ENCODE measurements around the gene FRMD6. TPM values are rescaled to one million over a fixed set of nuclear protein-coding genes. Genes with fewer than 3 reads are reported as not detected.

FRMD6 gene
- total and polyA plus RNA-seq, 2 experiments from 2014 or later = 5.4 to 18.7 TPM

GRCh38 chr14:51743588-51744000 is 91.9 kb downstream of the FRMD6 start:
- H3K27me3 Mint-ChIP-seq (ENCODE audit: insufficient read depth, low read depth, poor library complexity) = no peaks in the 10 kb centered on the region
- H3K4me2 ChIP-seq = no peak overlapping the region
- no peaks in the 10 kb centered on the region for H4K20me1 ChIP-seq (replicated peaks; ENCODE audit: insufficient read depth)
- no peaks in the 10 kb centered on the region for H3K9me3 Mint-ChIP-seq
- TF ChIP-seq POLR2AphosphoS5 (IDR thresholded peaks at IDR 0.05; ENCODE audit: low read depth) (no peak), ZNF462 (CRISPR knock-in tag; IDR thresholded peaks at IDR 0.05) (no peak), CREB1 (CRISPR knock-in tag; IDR thresholded peaks at IDR 0.05; ENCODE audit: low read depth) (no peak), EZH2 (IDR thresholded peaks at IDR 0.05; ENCODE audit: low read depth, unreplicated experiment) (no peak), STAT1 (IDR thresholded peaks at IDR 0.05; ENCODE audit: unreplicated experiment) (no peak), EZH2phosphoT487 (IDR thresholded peaks at IDR 0.05; ENCODE audit: unreplicated experiment) (no peak), ZNF331 (CRISPR knock-in tag; IDR thresholded peaks at IDR 0.05; ENCODE audit: low read depth) (no peak), NANOG (IDR thresholded peaks at IDR 0.05; ENCODE audit: borderline replicate concordance) (no peak), ETS1 (IDR thresholded peaks at IDR 0.05) (no peak), ZNF114 (CRISPR knock-in tag; IDR thresholded peaks at IDR 0.05) (no peak), JUNB (IDR thresholded peaks at IDR 0.05; ENCODE audit: unreplicated experiment) (no peak)
- TF ChIP-seq, protein P1, sequence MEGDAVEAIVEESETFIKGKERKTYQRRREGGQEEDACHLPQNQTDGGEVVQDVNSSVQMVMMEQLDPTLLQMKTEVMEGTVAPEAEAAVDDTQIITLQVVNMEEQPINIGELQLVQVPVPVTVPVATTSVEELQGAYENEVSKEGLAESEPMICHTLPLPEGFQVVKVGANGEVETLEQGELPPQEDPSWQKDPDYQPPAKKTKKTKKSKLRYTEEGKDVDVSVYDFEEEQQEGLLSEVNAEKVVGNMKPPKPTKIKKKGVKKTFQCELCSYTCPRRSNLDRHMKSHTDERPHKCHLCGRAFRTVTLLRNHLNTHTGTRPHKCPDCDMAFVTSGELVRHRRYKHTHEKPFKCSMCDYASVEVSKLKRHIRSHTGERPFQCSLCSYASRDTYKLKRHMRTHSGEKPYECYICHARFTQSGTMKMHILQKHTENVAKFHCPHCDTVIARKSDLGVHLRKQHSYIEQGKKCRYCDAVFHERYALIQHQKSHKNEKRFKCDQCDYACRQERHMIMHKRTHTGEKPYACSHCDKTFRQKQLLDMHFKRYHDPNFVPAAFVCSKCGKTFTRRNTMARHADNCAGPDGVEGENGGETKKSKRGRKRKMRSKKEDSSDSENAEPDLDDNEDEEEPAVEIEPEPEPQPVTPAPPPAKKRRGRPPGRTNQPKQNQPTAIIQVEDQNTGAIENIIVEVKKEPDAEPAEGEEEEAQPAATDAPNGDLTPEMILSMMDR (conservative IDR thresholded peaks at IDR 0.05; ENCODE audit: low read depth in 2 of 2) = no peak
- TF ChIP-seq, protein P2, sequence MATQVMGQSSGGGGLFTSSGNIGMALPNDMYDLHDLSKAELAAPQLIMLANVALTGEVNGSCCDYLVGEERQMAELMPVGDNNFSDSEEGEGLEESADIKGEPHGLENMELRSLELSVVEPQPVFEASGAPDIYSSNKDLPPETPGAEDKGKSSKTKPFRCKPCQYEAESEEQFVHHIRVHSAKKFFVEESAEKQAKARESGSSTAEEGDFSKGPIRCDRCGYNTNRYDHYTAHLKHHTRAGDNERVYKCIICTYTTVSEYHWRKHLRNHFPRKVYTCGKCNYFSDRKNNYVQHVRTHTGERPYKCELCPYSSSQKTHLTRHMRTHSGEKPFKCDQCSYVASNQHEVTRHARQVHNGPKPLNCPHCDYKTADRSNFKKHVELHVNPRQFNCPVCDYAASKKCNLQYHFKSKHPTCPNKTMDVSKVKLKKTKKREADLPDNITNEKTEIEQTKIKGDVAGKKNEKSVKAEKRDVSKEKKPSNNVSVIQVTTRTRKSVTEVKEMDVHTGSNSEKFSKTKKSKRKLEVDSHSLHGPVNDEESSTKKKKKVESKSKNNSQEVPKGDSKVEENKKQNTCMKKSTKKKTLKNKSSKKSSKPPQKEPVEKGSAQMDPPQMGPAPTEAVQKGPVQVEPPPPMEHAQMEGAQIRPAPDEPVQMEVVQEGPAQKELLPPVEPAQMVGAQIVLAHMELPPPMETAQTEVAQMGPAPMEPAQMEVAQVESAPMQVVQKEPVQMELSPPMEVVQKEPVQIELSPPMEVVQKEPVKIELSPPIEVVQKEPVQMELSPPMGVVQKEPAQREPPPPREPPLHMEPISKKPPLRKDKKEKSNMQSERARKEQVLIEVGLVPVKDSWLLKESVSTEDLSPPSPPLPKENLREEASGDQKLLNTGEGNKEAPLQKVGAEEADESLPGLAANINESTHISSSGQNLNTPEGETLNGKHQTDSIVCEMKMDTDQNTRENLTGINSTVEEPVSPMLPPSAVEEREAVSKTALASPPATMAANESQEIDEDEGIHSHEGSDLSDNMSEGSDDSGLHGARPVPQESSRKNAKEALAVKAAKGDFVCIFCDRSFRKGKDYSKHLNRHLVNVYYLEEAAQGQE (IDR thresholded peaks at IDR 0.05; ENCODE audit: unreplicated experiment) = no peak
- H3K27ac ChIP-seq (ENCODE audit: low read depth) = no peak overlapping the region
- no peaks in the 10 kb centered on the region for H3K9me2 ChIP-seq (ENCODE audit: insufficient read depth)
- no peaks in the 10 kb centered on the region for H3K4me1 ChIP-seq (ENCODE audit: insufficient read depth)
- ATAC-seq (no peak), DNase-seq (ENCODE audit: low spot score) (no peak)
- no peaks in the 10 kb centered on the region for H3K79me2 ChIP-seq (replicated peaks; ENCODE audit: insufficient read depth)
- H3K36me3 ChIP-seq (ENCODE audit: insufficient read depth) = no peaks in the 10 kb centered on the region
- no peaks in the 10 kb centered on the region for H3K4me1 Mint-ChIP-seq
- H3K4me3 ChIP-seq = no peak overlapping the region
- H3K36me3 Mint-ChIP-seq (ENCODE audit: low read depth) = no peaks in the 10 kb centered on the region
- no peaks in the 10 kb centered on the region for H3K27me3 ChIP-seq (ENCODE audit: insufficient read depth)
- H3K4me3 Mint-ChIP-seq = no peak overlapping the region
- H3F3A ChIP-seq (replicated peaks; ENCODE audit: low read depth) = no peaks in the 10 kb centered on the region
- no peak overlapping the region for H2AFZ ChIP-seq
- no peak overlapping the region for H3K27ac Mint-ChIP-seq
